Measurements from ENCODE around the gene DZIP3. TPM values are rescaled to one million over a fixed set of nuclear protein-coding genes. Genes with fewer than 3 reads are reported as not detected.
A peak's percentile ranks its signal among the peaks of the same experiment; 100 is the strongest.

Gene DZIP3
- total and polyA plus RNA-seq, 2 of the 13 experiments (the other 11 are each of a cell fraction or from before 2014, with no cell fraction given): 11.3 to 17.3 TPM

- TF ChIP-seq ZSCAN29 (CRISPR knock-in tag; conservative IDR thresholded peaks at IDR 0.05): no peak
- TF ChIP-seq, protein P1, sequence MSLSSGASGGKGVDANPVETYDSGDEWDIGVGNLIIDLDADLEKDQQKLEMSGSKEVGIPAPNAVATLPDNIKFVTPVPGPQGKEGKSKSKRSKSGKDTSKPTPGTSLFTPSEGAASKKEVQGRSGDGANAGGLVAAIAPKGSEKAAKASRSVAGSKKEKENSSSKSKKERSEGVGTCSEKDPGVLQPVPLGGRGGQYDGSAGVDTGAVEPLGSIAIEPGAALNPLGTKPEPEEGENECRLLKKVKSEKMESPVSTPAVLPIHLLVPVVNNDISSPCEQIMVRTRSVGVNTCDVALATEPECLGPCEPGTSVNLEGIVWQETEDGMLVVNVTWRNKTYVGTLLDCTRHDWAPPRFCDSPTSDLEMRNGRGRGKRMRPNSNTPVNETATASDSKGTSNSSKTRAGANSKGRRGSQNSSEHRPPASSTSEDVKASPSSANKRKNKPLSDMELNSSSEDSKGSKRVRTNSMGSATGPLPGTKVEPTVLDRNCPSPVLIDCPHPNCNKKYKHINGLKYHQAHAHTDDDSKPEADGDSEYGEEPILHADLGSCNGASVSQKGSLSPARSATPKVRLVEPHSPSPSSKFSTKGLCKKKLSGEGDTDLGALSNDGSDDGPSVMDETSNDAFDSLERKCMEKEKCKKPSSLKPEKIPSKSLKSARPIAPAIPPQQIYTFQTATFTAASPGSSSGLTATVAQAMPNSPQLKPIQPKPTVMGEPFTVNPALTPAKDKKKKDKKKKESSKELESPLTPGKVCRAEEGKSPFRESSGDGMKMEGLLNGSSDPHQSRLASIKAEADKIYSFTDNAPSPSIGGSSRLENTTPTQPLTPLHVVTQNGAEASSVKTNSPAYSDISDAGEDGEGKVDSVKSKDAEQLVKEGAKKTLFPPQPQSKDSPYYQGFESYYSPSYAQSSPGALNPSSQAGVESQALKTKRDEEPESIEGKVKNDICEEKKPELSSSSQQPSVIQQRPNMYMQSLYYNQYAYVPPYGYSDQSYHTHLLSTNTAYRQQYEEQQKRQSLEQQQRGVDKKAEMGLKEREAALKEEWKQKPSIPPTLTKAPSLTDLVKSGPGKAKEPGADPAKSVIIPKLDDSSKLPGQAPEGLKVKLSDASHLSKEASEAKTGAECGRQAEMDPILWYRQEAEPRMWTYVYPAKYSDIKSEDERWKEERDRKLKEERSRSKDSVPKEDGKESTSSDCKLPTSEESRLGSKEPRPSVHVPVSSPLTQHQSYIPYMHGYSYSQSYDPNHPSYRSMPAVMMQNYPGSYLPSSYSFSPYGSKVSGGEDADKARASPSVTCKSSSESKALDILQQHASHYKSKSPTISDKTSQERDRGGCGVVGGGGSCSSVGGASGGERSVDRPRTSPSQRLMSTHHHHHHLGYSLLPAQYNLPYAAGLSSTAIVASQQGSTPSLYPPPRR (CRISPR knock-in tag; IDR thresholded peaks at IDR 0.05; ENCODE audit: borderline replicate concordance): peak; percentile 67; the same call in 1 of the 2 replicates
- TF ChIP-seq BHLHE40 (IDR thresholded peaks at IDR 0.05; ENCODE audit: low read length): peak; percentile 15; the same call in 1 of the 2 replicates
- TF ChIP-seq, protein P2, sequence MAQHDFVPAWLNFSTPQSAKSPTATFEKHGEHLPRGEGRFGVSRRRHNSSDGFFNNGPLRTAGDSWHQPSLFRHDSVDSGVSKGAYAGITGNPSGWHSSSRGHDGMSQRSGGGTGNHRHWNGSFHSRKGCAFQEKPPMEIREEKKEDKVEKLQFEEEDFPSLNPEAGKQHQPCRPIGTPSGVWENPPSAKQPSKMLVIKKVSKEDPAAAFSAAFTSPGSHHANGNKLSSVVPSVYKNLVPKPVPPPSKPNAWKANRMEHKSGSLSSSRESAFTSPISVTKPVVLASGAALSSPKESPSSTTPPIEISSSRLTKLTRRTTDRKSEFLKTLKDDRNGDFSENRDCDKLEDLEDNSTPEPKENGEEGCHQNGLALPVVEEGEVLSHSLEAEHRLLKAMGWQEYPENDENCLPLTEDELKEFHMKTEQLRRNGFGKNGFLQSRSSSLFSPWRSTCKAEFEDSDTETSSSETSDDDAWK (CRISPR knock-in tag; IDR thresholded peaks at IDR 0.05): no peak
- no peak for TF ChIP-seq ISX (CRISPR knock-in tag; conservative IDR thresholded peaks at IDR 0.05)
- TF ChIP-seq YY1 (IDR thresholded peaks at IDR 0.05; ENCODE audit: insufficient read depth, insufficient replicate concordance, low read depth, low read length): peak; percentile 51
- 0 out of 2 replicates have a peak, but pooled peaks have one; percentile 58 for TF ChIP-seq SNAPC2 (CRISPR knock-in tag; IDR thresholded peaks at IDR 0.05)
- TF ChIP-seq HNRNPLL (IDR thresholded peaks at IDR 0.05; ENCODE audit: low read depth, low read length, poor library complexity, severe bottlenecking): peak; percentile 65
- TF ChIP-seq KDM2A (CRISPR knock-in tag; IDR thresholded peaks at IDR 0.05; ENCODE audit: borderline replicate concordance, low read depth): peak; percentile 77
- TF ChIP-seq, protein P3, sequence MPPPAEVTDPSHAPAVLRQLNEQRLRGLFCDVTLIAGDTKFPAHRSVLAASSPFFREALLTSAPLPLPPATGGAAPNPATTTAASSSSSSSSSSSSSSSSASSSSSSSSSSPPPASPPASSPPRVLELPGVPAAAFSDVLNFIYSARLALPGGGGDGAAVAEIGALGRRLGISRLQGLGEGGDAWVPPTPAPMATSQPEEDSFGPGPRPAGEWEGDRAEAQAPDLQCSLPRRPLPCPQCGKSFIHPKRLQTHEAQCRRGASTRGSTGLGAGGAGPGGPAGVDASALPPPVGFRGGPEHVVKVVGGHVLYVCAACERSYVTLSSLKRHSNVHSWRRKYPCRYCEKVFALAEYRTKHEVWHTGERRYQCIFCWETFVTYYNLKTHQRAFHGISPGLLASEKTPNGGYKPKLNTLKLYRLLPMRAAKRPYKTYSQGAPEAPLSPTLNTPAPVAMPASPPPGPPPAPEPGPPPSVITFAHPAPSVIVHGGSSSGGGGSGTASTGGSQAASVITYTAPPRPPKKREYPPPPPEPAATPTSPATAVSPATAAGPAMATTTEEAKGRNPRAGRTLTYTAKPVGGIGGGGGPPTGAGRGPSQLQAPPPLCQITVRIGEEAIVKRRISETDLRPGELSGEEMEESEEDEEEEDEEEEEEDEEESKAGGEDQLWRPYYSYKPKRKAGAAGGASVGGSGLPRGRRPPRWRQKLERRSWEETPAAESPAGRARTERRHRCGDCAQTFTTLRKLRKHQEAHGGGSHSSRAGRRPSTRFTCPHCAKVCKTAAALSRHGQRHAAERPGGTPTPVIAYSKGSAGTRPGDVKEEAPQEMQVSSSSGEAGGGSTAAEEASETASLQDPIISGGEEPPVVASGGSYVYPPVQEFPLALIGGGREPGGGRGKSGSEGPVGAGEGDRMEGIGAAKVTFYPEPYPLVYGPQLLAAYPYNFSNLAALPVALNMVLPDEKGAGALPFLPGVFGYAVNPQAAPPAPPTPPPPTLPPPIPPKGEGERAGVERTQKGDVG (CRISPR knock-in tag; IDR thresholded peaks at IDR 0.05; ENCODE audit: borderline replicate concordance): no peak
- peak; percentile 30; the same call in 1 of the 2 replicates for TF ChIP-seq NCOR1 (IDR thresholded peaks at IDR 0.05; ENCODE audit: borderline replicate concordance, low read length)
- TF ChIP-seq, protein P4, sequence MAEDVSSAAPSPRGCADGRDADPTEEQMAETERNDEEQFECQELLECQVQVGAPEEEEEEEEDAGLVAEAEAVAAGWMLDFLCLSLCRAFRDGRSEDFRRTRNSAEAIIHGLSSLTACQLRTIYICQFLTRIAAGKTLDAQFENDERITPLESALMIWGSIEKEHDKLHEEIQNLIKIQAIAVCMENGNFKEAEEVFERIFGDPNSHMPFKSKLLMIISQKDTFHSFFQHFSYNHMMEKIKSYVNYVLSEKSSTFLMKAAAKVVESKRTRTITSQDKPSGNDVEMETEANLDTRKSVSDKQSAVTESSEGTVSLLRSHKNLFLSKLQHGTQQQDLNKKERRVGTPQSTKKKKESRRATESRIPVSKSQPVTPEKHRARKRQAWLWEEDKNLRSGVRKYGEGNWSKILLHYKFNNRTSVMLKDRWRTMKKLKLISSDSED (CRISPR knock-in tag; IDR thresholded peaks at IDR 0.05): no peak
- TF ChIP-seq ZNF30 (CRISPR knock-in tag; IDR thresholded peaks at IDR 0.05): no peak
- peak; percentile 77; the same call in 1 of the 2 replicates for TF ChIP-seq ZNF563 (CRISPR knock-in tag; IDR thresholded peaks at IDR 0.05)
- TF ChIP-seq ZNF432 (CRISPR knock-in tag; IDR thresholded peaks at IDR 0.05; ENCODE audit: borderline replicate concordance): no peak
- TF ChIP-seq POLR2AphosphoS2 (IDR thresholded peaks at IDR 0.05; ENCODE audit: low read depth, low read length): peak; percentile 77; the same call in 1 of the 2 replicates
- TF ChIP-seq ZNF839 (CRISPR knock-in tag; IDR thresholded peaks at IDR 0.05; ENCODE audit: borderline replicate concordance): no peak
These were observed at the start of gene DZIP3, which contains the start of gene CIP2A (continued) for GRCh38 chr3:108589081-108589997.
